HG03039 (cell line): ENCODE data around the gene CUL7.
"Not testable (repeated sequence)": the region's sequence is repeated elsewhere in the genome, so short reads cannot be mapped to it uniquely, and the experiment has no call there.

Experiments used
- ATAC-seq: cut with Tn5 transposase; IDR thresholded peaks from one replicate; pipeline ENCODE4 v1.9.1; 2021; ENCODE audit warnings: mild to moderate bottlenecking, moderate library complexity; ENCODE audit not compliant: unreplicated experiment

CUL7 gene

DNA sequence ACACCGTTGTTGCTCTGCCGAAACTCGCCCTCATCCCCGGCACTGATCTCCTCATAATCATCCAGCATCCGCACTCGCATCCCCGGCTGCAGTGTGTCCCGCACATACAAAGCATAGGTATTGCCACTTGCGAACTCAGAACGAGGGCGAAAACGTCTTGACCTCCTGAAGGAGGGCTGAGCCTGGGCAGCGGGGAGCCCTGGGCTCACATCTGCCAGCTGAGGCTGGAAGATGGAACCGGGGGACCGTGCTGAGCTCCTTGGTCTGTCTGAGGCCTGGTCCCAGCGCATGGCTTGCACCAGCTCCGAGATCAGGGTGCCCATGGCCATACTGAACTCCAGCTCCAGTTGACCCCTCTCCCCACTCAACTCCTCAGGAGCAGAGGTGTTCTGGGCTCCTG, 2.7 kb downstream of the CUL7 start:
- no peak for ATAC-seq

- no peak for ATAC-seq
Observed at GRCh38 chr6:43047998-43048397, 5.7 kb downstream of the CUL7 start.

GRCh38 chr6:43045371-43045930, 8.2 kb downstream of the CUL7 start:
- ATAC-seq = no peak

DNA sequence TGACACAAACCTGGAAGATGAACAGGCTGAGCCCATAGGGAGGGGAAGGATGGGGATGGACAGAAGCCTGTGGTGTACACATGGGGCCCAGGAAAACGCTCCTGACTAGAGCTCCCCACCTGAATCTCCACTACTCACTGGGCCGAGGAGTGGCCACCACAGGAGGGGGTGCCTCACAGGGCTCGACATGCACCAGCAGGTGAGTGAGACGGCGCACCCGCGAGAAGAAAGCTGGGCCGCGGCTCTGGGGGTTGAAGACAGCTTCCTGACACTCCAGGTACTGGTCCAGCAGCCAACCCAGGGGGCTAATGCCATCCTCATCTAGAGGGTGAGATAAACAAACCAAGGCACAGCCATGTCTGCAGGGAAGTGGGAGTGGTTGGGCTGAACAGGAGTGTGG, 10.3 kb downstream of the CUL7 start:
- no peak for ATAC-seq

DNA sequence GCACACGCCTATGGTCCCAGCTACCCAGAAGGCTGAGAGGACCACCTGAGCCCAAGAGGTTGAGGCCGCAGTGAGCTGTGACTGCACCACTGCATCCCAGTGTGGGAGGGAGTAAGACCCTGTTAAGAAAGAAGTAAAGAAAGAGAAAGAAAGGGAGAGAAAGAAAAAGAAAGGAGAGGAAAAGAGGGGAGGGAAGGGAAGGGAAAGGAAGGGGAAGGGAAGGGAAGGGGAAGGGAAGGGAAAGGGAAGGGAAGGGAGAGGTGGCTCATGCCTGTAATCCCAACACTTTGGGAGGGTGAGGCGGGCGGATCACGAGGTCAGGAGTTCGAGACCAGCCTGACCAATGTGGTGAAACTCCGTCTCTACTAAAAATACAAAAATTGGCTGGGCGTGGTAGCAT, 12.2 kb downstream of the CUL7 start:
- ATAC-seq = not testable (repeated sequence)

DNA sequence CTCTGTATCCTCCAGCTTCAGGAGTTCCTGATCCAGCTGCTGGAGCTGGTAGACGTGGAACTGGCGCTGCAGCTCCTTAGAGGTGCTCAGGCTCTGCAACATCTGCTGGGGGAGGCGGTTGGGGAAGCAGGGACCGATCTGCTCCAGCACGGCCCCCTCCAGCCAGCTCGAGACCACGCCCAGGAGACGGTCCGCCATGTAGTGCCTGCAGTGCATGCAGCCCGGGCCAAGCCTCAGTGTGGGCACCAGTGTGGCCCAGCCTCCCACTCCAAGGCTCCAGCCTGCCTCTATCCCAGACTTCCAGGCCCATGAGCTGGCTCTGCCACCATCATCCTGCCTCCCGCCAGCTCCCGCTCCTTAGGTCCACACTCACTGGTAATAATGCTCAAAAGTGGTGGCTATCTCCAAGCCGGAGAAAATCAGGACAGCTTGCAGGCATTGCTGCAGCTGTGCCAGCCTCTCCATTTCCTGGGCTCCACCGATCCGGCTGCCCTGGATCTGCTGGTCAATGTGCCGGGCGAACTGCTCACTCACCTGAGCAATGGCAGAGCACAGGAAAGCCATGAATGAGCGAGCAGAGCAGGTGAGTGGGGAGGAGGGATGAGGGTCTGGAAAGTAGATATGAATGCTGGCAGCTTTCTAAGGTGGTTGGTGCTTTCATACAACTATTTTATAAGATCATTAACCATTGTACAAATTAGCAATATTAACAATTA, 13.0 kb downstream of the CUL7 start:
- no peak for ATAC-seq

DNA sequence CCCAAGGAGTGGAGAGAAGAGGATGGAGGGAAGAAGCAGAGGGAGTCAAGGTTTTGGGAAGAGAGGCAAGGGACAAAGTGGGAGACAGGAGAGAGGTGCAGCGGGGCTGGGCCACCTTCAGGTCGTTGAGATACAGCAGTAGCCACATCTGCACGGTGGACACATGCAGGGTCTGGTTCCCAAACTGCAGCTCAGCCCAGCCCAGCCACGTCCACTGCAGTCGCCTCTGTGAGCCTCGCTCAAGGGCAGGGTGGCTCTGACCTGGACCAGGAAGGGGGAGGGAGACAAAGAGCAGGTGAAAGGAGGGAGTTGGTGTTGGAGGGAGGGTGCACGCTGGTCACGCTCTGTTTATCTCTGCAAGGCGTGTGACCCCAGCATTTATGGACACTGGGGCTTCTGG, 14.9 kb downstream of the CUL7 start:
- no peak for ATAC-seq

DNA sequence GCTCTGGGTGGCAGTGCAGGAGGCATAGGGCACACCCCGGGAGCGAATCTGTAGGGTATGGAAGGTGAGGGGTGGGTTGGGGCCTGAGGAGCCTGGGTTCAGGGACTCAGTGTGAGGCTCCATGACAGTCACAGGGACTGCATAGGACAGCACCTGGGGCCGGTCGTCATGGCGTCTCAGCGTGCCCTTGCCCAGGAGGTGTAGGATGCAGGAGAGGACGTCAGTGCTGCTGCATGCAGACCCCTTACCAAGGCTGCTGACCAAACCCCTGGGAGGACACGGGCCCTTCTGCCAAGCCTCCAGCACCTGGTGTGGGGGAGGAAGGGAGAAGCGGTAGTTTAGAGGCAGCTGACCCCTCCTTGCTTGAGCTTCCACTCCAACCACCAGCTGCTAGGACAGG, 15.9 kb downstream of the CUL7 start:
- no peak for ATAC-seq

DNA sequence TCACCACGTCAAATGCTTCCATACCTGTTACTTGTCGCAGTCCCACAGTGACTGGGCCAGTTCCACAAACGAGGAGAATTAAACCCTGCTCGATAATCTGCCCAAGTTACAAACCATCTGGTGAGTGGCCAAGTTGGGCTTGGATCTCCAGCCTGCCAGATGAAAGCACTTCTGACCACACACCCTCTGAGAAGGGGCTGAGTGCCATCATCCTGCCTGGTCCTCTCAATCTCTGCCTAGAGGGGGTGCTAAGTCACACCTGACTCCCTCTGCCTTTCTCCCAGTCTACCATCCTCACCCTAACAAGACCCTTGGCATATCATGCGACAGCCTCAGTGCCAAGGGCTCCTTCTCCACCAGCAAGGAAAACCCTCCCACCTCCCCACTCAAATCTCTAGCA, 16.5 kb downstream of the CUL7 start:
- no peak for ATAC-seq

DNA sequence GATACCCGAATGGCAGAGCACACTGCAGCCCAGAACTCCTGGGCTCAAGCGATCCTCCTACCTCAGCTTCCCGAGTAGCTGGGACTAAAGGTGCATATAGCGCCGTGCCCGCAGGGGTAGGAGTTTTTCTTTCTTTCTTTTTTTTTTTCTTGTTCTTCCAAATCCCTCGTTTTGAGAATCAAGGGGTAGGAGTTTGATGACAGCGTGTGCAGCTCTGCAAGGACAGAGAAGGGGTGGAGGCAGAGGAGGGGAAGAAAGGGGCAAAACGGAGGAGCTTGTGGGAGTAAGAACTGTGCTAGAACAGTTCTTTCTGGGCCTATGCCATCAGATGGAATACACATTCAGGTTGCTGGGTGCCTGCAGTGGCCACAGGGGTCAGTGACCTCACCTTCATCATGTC, 16.9 kb downstream of the CUL7 start:
- ATAC-seq = no peak

DNA sequence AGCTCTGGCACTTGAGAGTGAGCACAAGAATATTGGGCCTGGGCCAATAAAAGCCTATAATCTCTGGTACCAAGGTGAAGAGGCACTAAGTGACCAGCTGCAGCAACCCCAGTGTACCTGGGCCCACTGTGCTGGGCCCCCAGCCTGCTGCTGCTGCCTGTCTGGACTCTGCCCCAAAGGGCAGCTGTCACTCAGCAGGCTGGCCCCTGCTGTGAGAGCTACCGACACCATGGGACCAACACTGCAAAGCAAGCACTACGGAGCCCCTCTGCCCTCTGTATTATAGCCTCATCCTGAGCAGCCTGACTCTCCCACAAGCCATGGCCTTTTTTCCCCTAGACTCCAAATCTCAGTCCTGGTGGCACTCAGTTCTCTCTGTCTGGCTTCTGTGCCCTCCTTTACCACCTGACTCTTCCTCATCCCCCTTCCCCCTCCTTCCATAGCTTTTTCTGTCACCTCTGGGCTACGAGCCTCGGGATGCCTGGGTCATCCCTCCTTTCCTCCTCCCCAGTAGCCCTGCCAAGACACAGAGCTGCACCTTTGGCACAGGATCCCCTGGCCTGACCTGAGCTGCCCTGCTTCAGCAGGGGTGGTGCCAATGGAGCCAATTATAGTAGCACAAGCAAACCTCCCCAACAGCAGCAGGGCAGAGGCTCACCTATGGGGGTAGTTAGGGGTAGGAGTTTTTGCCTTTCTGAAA, 18.0 kb downstream of the CUL7 start:
- ATAC-seq = no peak

DNA sequence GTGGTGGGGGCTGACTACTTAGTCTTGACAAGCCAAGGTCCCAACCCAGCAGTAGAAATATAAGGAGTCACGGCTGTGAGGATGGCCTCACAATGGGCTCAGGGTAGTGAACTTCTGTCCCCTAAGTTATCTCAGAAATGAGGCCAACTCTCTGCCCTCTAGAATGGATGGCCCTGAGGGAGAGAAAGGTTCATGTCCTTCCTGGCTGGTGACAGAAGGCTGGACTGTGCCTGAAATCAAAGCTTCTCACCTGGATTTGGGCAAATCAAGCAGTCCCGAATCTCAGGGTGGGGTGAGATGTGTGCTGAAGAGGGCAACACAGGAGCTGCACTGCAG, 19.5 kb downstream of the CUL7 start:
- ATAC-seq = no peak

DNA sequence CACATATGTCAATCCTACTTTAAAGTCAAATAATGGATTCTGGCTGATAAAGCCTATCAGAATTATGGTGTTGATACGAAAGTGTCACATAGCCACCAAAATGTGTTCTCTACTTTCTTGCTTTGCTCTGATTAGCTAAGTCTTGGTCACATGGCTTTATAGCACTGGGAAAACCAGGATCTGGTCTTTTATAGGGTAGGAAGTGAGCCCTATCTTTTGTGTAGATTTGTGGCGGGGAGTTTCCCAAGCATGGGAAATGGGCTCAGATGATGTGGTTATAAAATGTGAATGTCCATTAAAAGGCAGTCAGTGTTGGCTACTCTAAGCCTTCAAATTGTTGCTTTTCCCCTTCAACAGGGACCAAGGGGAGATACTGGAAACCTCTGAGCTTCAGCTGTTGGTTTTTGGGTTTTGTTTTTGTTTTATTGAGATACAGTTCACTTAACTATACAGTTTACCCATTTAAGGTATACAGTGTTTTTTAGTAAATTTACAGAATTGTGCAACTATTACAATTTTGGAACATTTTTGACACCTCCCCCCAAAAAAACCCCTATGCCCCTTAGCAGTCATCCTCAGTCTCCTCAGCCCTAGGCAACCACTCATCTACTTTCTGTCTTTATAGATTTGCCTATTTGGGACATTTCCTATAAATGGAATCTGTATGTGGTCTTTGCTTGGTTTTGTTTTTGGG, 20.0 kb downstream of the CUL7 start:
- ATAC-seq = no peak

DNA sequence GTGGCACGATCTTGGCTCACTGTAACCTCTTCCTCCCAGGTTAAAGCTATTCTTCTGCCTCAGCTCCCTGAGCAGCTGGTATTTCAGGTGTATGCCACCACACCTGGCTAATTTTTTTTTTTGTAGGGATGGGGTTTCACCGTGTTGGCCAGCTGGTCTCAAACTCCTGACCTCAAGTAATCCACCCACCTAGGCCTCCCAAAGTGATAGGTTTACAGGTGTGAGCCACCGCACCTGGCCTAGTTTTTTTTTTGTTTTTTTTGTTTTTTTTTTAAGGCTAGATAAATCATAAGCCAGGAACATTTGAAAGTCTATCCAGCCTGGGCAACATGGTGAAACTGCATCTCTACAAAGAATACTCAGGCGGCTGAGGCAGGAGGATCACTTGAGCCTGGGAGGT, 21.3 kb downstream of the CUL7 start:
- ATAC-seq = no peak

GRCh38 chr6:43029120-43029519, 24.5 kb downstream of the CUL7 start:
- ATAC-seq = no peak

- ATAC-seq = no peak
Observed at GRCh38 chr6:43026365-43026764, 27.3 kb downstream of the CUL7 start.

- ATAC-seq = no peak
Observed at GRCh38 chr6:43024436-43024835, 29.2 kb downstream of the CUL7 start.

DNA sequence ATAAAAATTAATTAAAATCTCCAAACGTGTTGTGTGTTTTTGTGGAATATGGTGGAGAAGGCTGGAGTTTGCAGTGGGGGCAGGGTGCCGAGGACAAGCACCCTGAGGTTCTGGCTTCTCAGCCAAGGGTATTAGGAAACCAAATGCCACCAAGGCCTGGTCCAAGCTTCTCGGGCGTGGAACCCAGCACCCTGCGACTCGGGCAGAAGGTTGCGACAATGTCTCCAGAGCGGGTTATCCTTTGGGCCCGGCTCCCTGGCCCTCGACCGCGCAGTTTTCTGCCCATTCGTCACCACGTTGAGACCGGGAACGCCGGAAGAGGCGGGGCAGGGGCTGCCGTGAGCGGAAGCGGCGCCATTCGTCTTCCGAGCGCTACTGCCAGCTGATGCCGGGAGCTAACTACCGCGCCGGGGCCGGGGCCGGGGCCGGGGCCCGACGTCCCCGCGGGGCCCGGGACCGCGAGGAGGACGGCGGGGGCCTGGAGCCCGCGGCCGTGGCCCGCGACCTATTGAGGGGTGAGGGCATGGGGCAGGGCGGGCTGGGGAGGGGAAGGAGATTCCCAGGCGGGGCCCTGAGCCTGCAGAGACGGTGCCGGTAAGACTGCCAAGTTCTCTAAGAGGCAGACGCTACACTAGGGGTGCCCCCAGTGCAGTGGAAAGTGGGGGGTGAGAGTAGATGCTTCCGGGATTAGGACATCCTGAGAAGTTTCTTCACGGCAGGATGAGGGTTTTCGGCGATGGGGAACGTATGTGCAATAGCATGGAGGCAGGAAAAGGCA, 32.2 kb downstream of the CUL7 start, which contains the start of gene RRP36:
RRP36 (plus strand) TSS at position 354 of the 778 bp plus-strand sequence; CDS start at position 386, 32 bp downstream.
- ATAC-seq = peak; percentile 62

DNA sequence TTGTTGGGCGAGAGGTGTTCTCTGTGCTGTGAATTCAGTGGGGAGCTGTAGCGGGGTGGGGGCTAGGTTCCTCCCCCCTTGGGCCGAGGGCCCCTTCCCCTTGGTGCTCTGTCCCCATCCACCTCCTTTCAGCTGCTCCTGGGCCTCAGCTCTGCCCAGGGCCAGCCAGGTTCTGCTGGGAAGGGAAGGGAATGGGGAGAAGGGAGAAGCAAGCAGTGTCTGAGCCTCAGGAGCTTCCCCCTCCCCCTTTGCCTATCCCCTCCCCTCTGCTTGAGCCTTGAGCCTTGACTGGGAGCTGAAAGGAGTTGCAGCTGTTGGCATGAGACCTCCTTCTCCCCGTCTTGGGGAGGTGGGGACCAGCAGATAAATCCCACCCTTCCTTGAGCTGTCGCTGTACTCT, 32.8 kb downstream of the CUL7 start:
- no peak for ATAC-seq

GRCh38 chr6:43020052-43020705, 33.5 kb downstream of the CUL7 start:
- no peak for ATAC-seq

DNA sequence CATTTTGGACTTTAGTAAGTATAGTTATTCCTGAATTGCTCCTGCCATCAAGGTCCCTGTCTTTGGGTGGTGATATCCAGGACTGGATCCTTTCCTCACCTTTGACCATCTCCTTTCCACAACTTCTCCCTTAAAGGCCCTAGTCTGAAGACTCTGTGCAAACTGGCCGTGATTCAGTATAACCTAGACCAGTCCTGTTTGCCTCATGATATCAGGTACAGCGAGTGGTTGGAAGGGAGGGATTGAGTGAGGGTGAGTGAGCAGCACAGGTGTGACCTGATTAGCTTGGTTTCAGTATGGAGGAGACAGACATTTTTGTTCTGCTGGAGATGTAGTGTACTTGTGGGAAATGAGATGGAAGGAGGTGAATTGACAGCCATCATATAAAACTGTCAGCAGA, 34.5 kb downstream of the CUL7 start:
- no peak for ATAC-seq
